ENCODE measurements around the gene CPNE9.

CPNE9 gene

GRCh38 chr3:9679476-9680080 lies 24.1 kb upstream of the CPNE9 start:
- Histone ChIP-seq H3K27me3 (ENCODE audit: control insufficient read depth, insufficient read depth, low read length) (no peaks in the 10 kb centered on the region), H3K4me1 (ENCODE audit: control insufficient read depth, insufficient read depth, low read length) (no peaks in the 10 kb centered on the region), H3K27ac (ENCODE audit: low read depth, low read length) (no peak overlapping the region), H3K36me3 (ENCODE audit: control insufficient read depth, insufficient read depth, low read length) (peaks cover 62% of the 10 kb centered on the region), H3K9ac (ENCODE audit: low read length) (no peak overlapping the region), H3K4me3 (ENCODE audit: low read length) (no peak overlapping the region)

DNA sequence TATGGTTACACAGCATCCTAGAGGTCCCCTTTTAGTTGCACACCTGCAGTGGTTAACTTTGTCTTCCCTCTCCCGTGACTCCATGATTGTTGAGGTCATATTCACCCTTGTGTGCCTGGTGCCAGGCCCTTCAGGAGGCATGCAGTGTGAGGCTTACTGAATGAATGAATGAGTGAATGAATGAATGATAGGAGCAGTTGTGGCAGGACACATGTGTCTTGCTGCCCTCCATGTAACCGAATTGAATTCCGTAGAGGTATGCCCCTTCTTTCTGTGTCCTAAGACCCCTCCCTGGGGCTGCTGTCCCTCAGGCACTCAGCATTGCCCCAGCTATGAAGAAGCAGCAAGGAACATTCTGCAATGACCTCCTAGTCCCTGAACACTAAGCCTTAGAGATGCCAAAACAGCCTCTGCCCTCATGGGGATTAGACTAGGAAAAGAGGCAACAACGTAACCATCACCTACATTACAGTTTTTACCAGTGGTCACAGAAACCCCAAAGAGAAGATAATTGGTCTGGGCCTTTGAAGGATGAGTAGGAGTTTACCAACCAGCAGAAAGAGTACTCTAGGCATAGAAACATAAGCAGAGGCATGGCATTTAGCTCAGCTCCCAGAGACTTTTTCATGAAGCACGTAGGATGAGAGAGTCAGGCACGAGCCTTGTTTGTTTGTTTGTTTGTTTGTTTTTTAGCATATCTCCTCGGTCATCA lies 22.5 kb upstream of the CPNE9 start:
- no peaks in the 10 kb centered on the region for H3K27me3 ChIP-seq (ENCODE audit: control insufficient read depth, insufficient read depth, low read length)
- H3K36me3 ChIP-seq (ENCODE audit: control insufficient read depth, insufficient read depth, low read length), result peaks cover 68% of the 10 kb centered on the region
- H3K4me3 ChIP-seq (ENCODE audit: low read length), result no peak overlapping the region
- H3K27ac ChIP-seq (ENCODE audit: low read depth, low read length), result no peak overlapping the region
- H3K4me1 ChIP-seq (ENCODE audit: control insufficient read depth, insufficient read depth, low read length), result no peaks in the 10 kb centered on the region
- no peak overlapping the region for H3K9ac ChIP-seq (ENCODE audit: low read length)

- Histone ChIP-seq H3K36me3 (ENCODE audit: control insufficient read depth, insufficient read depth, low read length) (peaks cover 72% of the 10 kb centered on the region), H3K4me3 (ENCODE audit: low read length) (no peak overlapping the region), H3K27ac (ENCODE audit: low read depth, low read length) (no peak overlapping the region), H3K4me1 (ENCODE audit: control insufficient read depth, insufficient read depth, low read length) (no peaks in the 10 kb centered on the region), H3K27me3 (ENCODE audit: control insufficient read depth, insufficient read depth, low read length) (no peaks in the 10 kb centered on the region), H3K9ac (ENCODE audit: low read length) (no peak overlapping the region)
These were observed 21.9 kb upstream of the CPNE9 start for GRCh38 chr3:9681723-9682081.

GRCh38 chr3:9682096-9682495 lies 21.5 kb upstream of the CPNE9 start:
- no peak overlapping the region for H3K9ac ChIP-seq (ENCODE audit: low read length)
- no peak overlapping the region for H3K4me3 ChIP-seq (ENCODE audit: low read length)
- H3K27me3 ChIP-seq (ENCODE audit: control insufficient read depth, insufficient read depth, low read length), result no peaks in the 10 kb centered on the region
- H3K36me3 ChIP-seq (ENCODE audit: control insufficient read depth, insufficient read depth, low read length), result peaks cover 75% of the 10 kb centered on the region
- H3K27ac ChIP-seq (ENCODE audit: low read depth, low read length), result no peak overlapping the region
- no peaks in the 10 kb centered on the region for H3K4me1 ChIP-seq (ENCODE audit: control insufficient read depth, insufficient read depth, low read length)

GRCh38 chr3:9683426-9683825 lies 20.2 kb upstream of the CPNE9 start:
- no peaks in the 10 kb centered on the region for H3K4me1 ChIP-seq (ENCODE audit: control insufficient read depth, insufficient read depth, low read length)
- H3K9ac ChIP-seq (ENCODE audit: low read length), result no peak overlapping the region
- H3K27me3 ChIP-seq (ENCODE audit: control insufficient read depth, insufficient read depth, low read length), result no peaks in the 10 kb centered on the region
- H3K36me3 ChIP-seq (ENCODE audit: control insufficient read depth, insufficient read depth, low read length), result peaks cover 71% of the 10 kb centered on the region
- no peak overlapping the region for H3K27ac ChIP-seq (ENCODE audit: low read depth, low read length)
- H3K4me3 ChIP-seq (ENCODE audit: low read length), result no peak overlapping the region

GRCh38 chr3:9685216-9686049 lies 18.2 kb upstream of the CPNE9 start:
- no peaks in the 10 kb centered on the region for H3K4me1 ChIP-seq (ENCODE audit: control insufficient read depth, insufficient read depth, low read length)
- no peak overlapping the region for H3K27ac ChIP-seq (ENCODE audit: low read depth, low read length)
- H3K27me3 ChIP-seq (ENCODE audit: control insufficient read depth, insufficient read depth, low read length), result no peaks in the 10 kb centered on the region
- H3K4me3 ChIP-seq (ENCODE audit: low read length), result no peak overlapping the region
- peaks cover 61% of the 10 kb centered on the region for H3K36me3 ChIP-seq (ENCODE audit: control insufficient read depth, insufficient read depth, low read length)
- H3K9ac ChIP-seq (ENCODE audit: low read length), result no peak overlapping the region

- H3K36me3 ChIP-seq (ENCODE audit: control insufficient read depth, insufficient read depth, low read length), result peaks cover 63% of the 10 kb centered on the region
- H3K9ac ChIP-seq (ENCODE audit: low read length), result no peak overlapping the region
These were observed 17.5 kb upstream of the CPNE9 start for GRCh38 chr3:9686050-9686550.

DNA sequence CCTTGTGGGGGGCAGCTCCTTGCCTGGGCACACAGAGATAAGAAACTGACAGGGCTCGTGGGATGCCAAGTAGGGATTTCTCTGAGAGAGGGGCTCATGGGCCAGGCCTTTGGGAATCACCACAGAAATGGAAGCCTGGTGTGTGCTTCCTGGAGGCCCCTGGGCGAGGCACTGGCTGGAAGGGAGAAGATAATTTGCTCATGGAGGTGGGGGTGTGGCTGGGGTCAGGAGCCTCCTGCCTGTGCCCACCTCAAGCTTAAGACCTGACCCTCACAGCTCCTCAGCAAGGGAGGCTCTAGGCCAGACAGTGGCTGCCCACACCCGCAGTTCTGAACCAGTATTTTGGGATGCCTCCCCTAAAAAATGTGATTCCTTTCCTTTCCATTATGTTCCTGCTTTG lies 16.9 kb upstream of the CPNE9 start:
- Histone ChIP-seq H3K27me3 (ENCODE audit: control insufficient read depth, insufficient read depth, low read length) (no peaks in the 10 kb centered on the region), H3K27ac (ENCODE audit: low read depth, low read length) (no peak overlapping the region), H3K4me1 (ENCODE audit: control insufficient read depth, insufficient read depth, low read length) (no peaks in the 10 kb centered on the region), H3K9ac (ENCODE audit: low read length) (no peak overlapping the region), H3K36me3 (ENCODE audit: control insufficient read depth, insufficient read depth, low read length) (peaks cover 63% of the 10 kb centered on the region), H3K4me3 (ENCODE audit: low read length) (no peak overlapping the region)

More at GRCh38 chr3:9686050-9686550, 17.5 kb upstream of the CPNE9 start:
- no peaks in the 10 kb centered on the region for H3K4me1 ChIP-seq (ENCODE audit: control insufficient read depth, insufficient read depth, low read length)
- H3K27me3 ChIP-seq (ENCODE audit: control insufficient read depth, insufficient read depth, low read length), result no peaks in the 10 kb centered on the region
- no peak overlapping the region for H3K27ac ChIP-seq (ENCODE audit: low read depth, low read length)
- H3K4me3 ChIP-seq (ENCODE audit: low read length), result no peak overlapping the region

- Histone ChIP-seq H3K4me3 (ENCODE audit: low read length) (no peak overlapping the region), H3K9ac (ENCODE audit: low read length) (no peak overlapping the region), H3K27me3 (ENCODE audit: control insufficient read depth, insufficient read depth, low read length) (no peaks in the 10 kb centered on the region), H3K36me3 (ENCODE audit: control insufficient read depth, insufficient read depth, low read length) (peaks cover 65% of the 10 kb centered on the region), H3K27ac (ENCODE audit: low read depth, low read length) (no peak overlapping the region), H3K4me1 (ENCODE audit: control insufficient read depth, insufficient read depth, low read length) (no peaks in the 10 kb centered on the region)
These were observed 16.1 kb upstream of the CPNE9 start for GRCh38 chr3:9687514-9687913.

DNA sequence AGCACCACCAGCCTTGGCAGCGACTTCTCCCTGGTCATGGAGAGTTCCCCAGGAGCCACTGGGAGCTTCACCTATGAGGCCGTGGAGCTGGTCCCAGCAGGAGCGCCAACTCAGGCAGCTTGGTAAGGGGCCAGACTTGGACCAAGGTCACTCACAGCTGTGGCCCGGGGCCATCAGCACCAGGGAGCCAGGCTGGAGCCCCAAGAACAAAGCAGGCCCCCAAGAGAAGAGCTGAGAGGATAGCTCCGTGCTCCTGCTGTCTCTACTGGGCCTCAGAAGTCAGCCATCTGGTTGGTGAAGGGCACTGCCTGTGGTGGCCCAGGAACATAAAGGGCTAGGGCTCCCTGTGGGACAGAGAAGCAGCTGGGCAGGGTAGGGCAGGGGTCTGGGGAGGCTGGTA lies 14.7 kb upstream of the CPNE9 start:
- Histone ChIP-seq H3K9ac (ENCODE audit: low read length) (no peak overlapping the region), H3K27ac (ENCODE audit: low read depth, low read length) (no peak overlapping the region), H3K4me1 (ENCODE audit: control insufficient read depth, insufficient read depth, low read length) (no peaks in the 10 kb centered on the region), H3K27me3 (ENCODE audit: control insufficient read depth, insufficient read depth, low read length) (no peaks in the 10 kb centered on the region), H3K4me3 (ENCODE audit: low read length) (no peak overlapping the region), H3K36me3 (ENCODE audit: control insufficient read depth, insufficient read depth, low read length) (peaks cover 63% of the 10 kb centered on the region)

DNA sequence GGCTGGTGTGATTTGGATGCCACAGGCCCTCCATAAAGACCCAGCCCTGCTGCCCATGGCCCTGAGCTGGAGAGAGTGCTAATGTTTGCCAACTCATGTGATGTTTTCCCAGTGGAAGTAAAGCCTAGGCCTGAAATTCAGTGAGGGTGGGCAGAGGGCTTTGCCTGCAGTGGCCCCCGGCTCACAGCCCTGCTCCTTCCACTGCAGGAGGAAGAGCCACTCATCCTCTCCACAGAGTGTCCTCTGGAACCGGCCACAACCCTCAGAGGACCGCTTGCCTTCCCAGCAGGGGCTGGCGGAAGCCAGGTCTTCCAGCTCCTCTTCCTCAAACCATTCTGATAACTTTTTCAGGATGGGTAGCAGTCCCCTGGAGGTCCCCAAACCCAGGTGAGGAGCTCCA lies 13.9 kb upstream of the CPNE9 start:
- Histone ChIP-seq H3K27me3 (ENCODE audit: control insufficient read depth, insufficient read depth, low read length) (no peaks in the 10 kb centered on the region), H3K9ac (ENCODE audit: low read length) (no peak overlapping the region), H3K4me1 (ENCODE audit: control insufficient read depth, insufficient read depth, low read length) (no peaks in the 10 kb centered on the region), H3K36me3 (ENCODE audit: control insufficient read depth, insufficient read depth, low read length) (peaks cover 59% of the 10 kb centered on the region), H3K27ac (ENCODE audit: low read depth, low read length) (no peak overlapping the region), H3K4me3 (ENCODE audit: low read length) (no peak overlapping the region)

All from rectal smooth muscle tissue (tissue), 1 donor.